HepG2 (cell line): ENCODE data around the gene CHCHD3. TPM values are rescaled to one million over a fixed set of nuclear protein-coding genes. Genes with fewer than 3 reads are reported as not detected.

Experiments used
- ATAC-seq: fragments of 200-7000 bp; cut with Tn5 transposase; 3 replicates; pipeline ENCODE4 v1.9.1; 2020; ENCODE audit warnings: mild to moderate bottlenecking, moderate library complexity
- BruUV-seq: library from RNA; stranded (reverse); fragments of 400-500 nt; replicated peaks from 2 replicates; lab custom pipeline; 2021; lab: Mats Ljungman, UMichigan
- CTCF ChIA-PET: fragments of 300-600 bp; formaldehyde crosslinking; extraction: SDS; loops from one replicate; lab custom pipeline; 2021; ENCODE audit warnings: low total read pairs, inconsistent platforms, low intra/inter-chr PET ratio; lab: Yijun Ruan, JAX
- POLR2A ChIA-PET: fragments of 350-600 bp; sonication (Branson Sonifier 250); formaldehyde crosslinking; loops from one replicate; lab custom pipeline; 2020; ENCODE audit warnings: antibody characterized with exemption, inconsistent platforms; lab: Yijun Ruan, JAX
- DNase-seq: peaks from one replicate; pipeline ENCODE4 v3.0.0-alpha.2; 2015; ENCODE audit warnings: low spot score
- FAIRE-seq: peaks from 3 replicates; lab custom pipeline; 2011; peaks lifted over from hg19 to GRCh38; lab: Jason Lieb, UNC
- H2AFZ ChIP-seq: one replicate; pipeline ENCODE4 v1.6.1; 2011; ENCODE audit warnings: low read length, inconsistent platforms
- H3K27ac ChIP-seq: fragments of 300-600 bp; 3 replicates; pipeline ENCODE4 v1.8.0; 2011; ENCODE audit warnings: mixed run types, mild to moderate bottlenecking, mixed read lengths, low read length, inconsistent platforms; ENCODE audit not compliant: insufficient read depth; ENCODE audit errors: extremely low read length
- H3K27me3 ChIP-seq, 2 experiments: fragments of 200-600 bp in 1 of 2; 2 replicates in 1 of 2; 3 replicates in 1 of 2; pipeline versions ENCODE4 v1.6.0 to v1.8.0; 2011; ENCODE audit warnings: low read length in 2 of 2, mild to moderate bottlenecking in 2 of 2, moderate library complexity in 2 of 2, inconsistent platforms in 1 of 2; ENCODE audit not compliant: insufficient read depth in 2 of 2, control insufficient read depth in 1 of 2
- H3K36me3 ChIP-seq, 2 experiments: fragments of 200-600 bp in 1 of 2; replicated peaks in 1 of 2; 2 replicates in 1 of 2; 3 replicates in 1 of 2; pipeline versions ENCODE4 v1.5.1 to v1.8.0; 2011; ENCODE audit warnings: low read length in 2 of 2, inconsistent platforms in 1 of 2; ENCODE audit not compliant: insufficient read depth in 2 of 2, control insufficient read depth in 1 of 2
- H3K4me1 ChIP-seq: 2 replicates; pipeline ENCODE4 v1.5.1; 2012; ENCODE audit warnings: low read length, inconsistent platforms; ENCODE audit not compliant: insufficient read depth
- H3K4me2 ChIP-seq: 2 replicates; pipeline ENCODE4 v1.6.0; 2011; ENCODE audit warnings: low read depth, low read length, inconsistent platforms
- H3K4me3 ChIP-seq, 3 experiments: fragments of 200-600 bp in 1 of 3; sonication (generic), shearing (Covaris generic) in 1 of 3; replicated peaks in 1 of 3; 2 replicates each; pipeline ENCODE4 v1.5.1; 2011 to 2016; ENCODE audit warnings: low read length in 3 of 3, inconsistent platforms in 2 of 3, low read depth in 2 of 3, mild to moderate bottlenecking in 2 of 3, control low read depth in 1 of 3, mixed read lengths in 1 of 3; ENCODE audit not compliant: insufficient read depth in 1 of 3
- H3K79me2 ChIP-seq: one replicate; pipeline ENCODE4 v1.6.1; 2011; ENCODE audit warnings: low read length, inconsistent platforms; ENCODE audit not compliant: insufficient read depth
- H3K9ac ChIP-seq: 2 replicates; pipeline ENCODE4 v1.6.0; 2011; ENCODE audit warnings: mild to moderate bottlenecking, low read depth, low read length, inconsistent platforms; ENCODE audit not compliant: insufficient read depth
- H3K9me3 ChIP-seq: 2 replicates; pipeline ENCODE4 v1.5.1; 2012; ENCODE audit warnings: mild to moderate bottlenecking, low read length
- H4K20me1 ChIP-seq: 2 replicates; pipeline ENCODE4 v1.6.0; 2011; ENCODE audit warnings: inconsistent platforms, mild to moderate bottlenecking, low read length, moderate library complexity; ENCODE audit not compliant: insufficient read depth
- ELF1 ChIP-seq: sonication (generic); formaldehyde crosslinking; IDR thresholded peaks from 2 replicates; pipeline ENCODE4 v1.4.0; 2020; ENCODE audit warnings: missing genetic modification reagents
- KLF11 ChIP-seq: IDR thresholded peaks from 2 replicates; pipeline ENCODE4 v1.6.1; 2016; ENCODE audit warnings: missing compliant biosample characterization
- RBM22 ChIP-seq: fragments of 200-400 bp; formaldehyde crosslinking; optimal IDR thresholded peaks from 2 replicates; pipeline ENCODE3; 2017; ENCODE audit warnings: mild to moderate bottlenecking, low read length, moderate library complexity
- YEATS2 ChIP-seq: sonication (generic); formaldehyde crosslinking; IDR thresholded peaks from 2 replicates; pipeline ENCODE4 v1.4.0; 2020; ENCODE audit warnings: missing genetic modification reagents, borderline replicate concordance
- ZBTB7B ChIP-seq: sonication (generic); formaldehyde crosslinking; IDR thresholded peaks from 2 replicates; pipeline ENCODE4 v1.4.0; 2020; ENCODE audit warnings: missing genetic modification reagents
- ZC3H4 ChIP-seq: sonication (generic); formaldehyde crosslinking; IDR thresholded peaks from 2 replicates; pipeline ENCODE4 v1.4.0; 2020; ENCODE audit warnings: missing genetic modification reagents, borderline replicate concordance
- ZNF572 ChIP-seq: sonication (generic); formaldehyde crosslinking; IDR thresholded peaks from 2 replicates; pipeline ENCODE4 v1.5.1; 2020; ENCODE audit warnings: mild to moderate bottlenecking, missing genetic modification reagents
- ZSCAN30 ChIP-seq: sonication (generic); formaldehyde crosslinking; IDR thresholded peaks from 2 replicates; pipeline ENCODE4 v1.5.0; 2020; ENCODE audit warnings: mild to moderate bottlenecking, missing genetic modification reagents
- WGBS: methylation state at CpG from one replicate; pipeline ENCODE4 v1.1.6; 2017; ENCODE audit warnings: low lambda C conversion rate; 5-methylcytosine and 5-hydroxymethylcytosine counted together
- in situ Hi-C: cut with HindIII; loops from 2 replicates; pipeline ENCODE4 v1.10.0; 2017; ENCODE audit warnings: low pct_unique_long_range_greater_than_20kb; ENCODE audit not compliant: extremely low pct_ligation_motif_present
- intact Hi-C: fragments of 100-400 bp; cut with micrococcal nuclease; formaldehyde crosslinking; loops from one replicate; pipeline ENCODE4 v1.10.0; 2022; ENCODE audit not compliant: unreplicated experiment
- polyA plus RNA-seq, 8 experiments: library from polyadenylated mRNA; depleted of rRNA in 3 of 8; stranded (reverse) in 7 of 8; unstranded in 1 of 8; fragments of >200 nt; fragmentation: Illumina TruSeq in 4 of 8; extraction: Trizol in 4 of 8; gene quantifications; 2 replicates each; pipeline versions ENCODE4 v1.2.1 to v1.2.3, GENCODE V29; 2011 to 2016; ENCODE audit warnings: low read depth in 4 of 8, missing spikeins in 1 of 8, mixed read lengths in 1 of 8; ENCODE audit not compliant: insufficient read depth in 1 of 8
- total RNA-seq, 5 experiments: library from RNA; depleted of rRNA; stranded (reverse); fragments of >200 nt; fragmentation: Illumina TruSeq; extraction: Trizol; gene quantifications; 2 replicates each; pipeline ENCODE4 v1.2.3, GENCODE V29; 2016; ENCODE audit warnings: low read depth in 1 of 5
- TF ChIP-seq, protein P1 (sequence below): sonication (generic); formaldehyde crosslinking; IDR thresholded peaks from 2 replicates; pipeline ENCODE4 v1.4.0; 2020; ENCODE audit warnings: mild to moderate bottlenecking, missing genetic modification reagents
- TF ChIP-seq, protein P2 (sequence below): IDR thresholded peaks from 2 replicates; pipeline ENCODE4 v1.6.1; 2018; ENCODE audit warnings: missing genetic modification reagents, mild to moderate bottlenecking, missing compliant biosample characterization
- TF ChIP-seq, protein P3 (sequence below): fragments of 450-650 bp; IDR thresholded peaks from 2 replicates; pipeline ENCODE4 v1.6.1; 2017; ENCODE audit warnings: mild to moderate bottlenecking
- TF ChIP-seq, protein P4 (sequence below): IDR thresholded peaks from 2 replicates; pipeline ENCODE4 v1.6.1; 2016; ENCODE audit warnings: missing compliant biosample characterization, missing genetic modification reagents, borderline replicate concordance

The CHCHD3 gene
- total and polyA plus RNA-seq, 2 of the 13 experiments (the other 11 are each of a cell fraction or from before 2014, with no cell fraction given): 32.7 to 86.8 TPM

DNA sequence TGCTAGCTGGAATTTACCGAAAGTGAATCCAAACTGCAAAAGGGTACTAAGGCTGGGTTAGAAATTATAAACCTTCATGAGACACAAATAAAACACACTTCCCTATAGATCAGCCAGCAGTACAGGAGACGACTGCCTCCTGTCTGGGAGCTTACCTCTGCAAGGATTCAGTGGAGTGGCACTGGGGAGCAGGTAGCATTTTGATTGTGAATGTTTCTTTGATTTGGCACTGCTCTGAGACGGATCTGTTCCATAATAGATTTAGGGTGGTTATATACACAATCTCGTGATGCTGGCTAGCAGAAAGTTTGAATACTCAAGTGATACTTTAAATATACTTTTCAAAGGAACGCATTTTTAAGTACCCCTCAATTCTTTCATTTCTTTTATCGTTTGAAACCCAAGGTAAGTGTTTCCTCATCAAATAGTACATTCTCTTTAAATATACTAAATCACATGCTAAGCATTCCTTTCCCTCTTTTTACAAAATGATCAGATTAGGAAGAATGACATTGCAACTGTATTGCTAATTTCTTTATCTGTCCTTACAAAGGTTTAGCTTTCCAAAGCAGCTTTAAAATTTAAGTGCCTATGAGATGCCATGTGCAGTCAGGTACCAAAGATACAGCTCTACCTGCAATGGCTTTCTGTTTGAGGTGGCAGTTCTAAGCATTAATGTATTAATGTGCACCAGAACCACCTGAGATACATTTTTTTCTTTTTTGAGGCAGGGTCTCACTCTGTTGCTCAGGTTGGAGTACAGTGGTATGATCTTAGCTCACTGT is 20.6 kb upstream of the CHCHD3 start:
- H3K4me3 ChIP-seq: no peak overlapping the region
- no peaks in the 10 kb centered on the region for H3K4me1 ChIP-seq
- no peak overlapping the region for H2AFZ ChIP-seq
- H3K36me3 ChIP-seq: no peaks in the 10 kb centered on the region
- ATAC-seq (no peak), FAIRE-seq (no peak), DNase-seq (no peak)
- 27% methylated on average over 6 of the region's 6 CpGs for WGBS
- intact Hi-C loops: no loop called here
- TF ChIP-seq KLF11 (CRISPR knock-in tag): no peak
- TF ChIP-seq ZC3H4 (CRISPR knock-in tag): no peak
- TF ChIP-seq ZNF572 (CRISPR knock-in tag): no peak
- TF ChIP-seq ELF1: no peak
- no peak for TF ChIP-seq RBM22
- TF ChIP-seq, protein P1, sequence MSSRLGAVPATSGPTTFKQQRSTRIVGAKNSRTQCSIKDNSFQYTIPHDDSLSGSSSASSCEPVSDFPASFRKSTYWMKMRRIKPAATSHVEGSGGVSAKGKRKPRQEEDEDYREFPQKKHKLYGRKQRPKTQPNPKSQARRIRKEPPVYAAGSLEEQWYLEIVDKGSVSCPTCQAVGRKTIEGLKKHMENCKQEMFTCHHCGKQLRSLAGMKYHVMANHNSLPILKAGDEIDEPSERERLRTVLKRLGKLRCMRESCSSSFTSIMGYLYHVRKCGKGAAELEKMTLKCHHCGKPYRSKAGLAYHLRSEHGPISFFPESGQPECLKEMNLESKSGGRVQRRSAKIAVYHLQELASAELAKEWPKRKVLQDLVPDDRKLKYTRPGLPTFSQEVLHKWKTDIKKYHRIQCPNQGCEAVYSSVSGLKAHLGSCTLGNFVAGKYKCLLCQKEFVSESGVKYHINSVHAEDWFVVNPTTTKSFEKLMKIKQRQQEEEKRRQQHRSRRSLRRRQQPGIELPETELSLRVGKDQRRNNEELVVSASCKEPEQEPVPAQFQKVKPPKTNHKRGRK: no peak
- TF ChIP-seq, protein P2, sequence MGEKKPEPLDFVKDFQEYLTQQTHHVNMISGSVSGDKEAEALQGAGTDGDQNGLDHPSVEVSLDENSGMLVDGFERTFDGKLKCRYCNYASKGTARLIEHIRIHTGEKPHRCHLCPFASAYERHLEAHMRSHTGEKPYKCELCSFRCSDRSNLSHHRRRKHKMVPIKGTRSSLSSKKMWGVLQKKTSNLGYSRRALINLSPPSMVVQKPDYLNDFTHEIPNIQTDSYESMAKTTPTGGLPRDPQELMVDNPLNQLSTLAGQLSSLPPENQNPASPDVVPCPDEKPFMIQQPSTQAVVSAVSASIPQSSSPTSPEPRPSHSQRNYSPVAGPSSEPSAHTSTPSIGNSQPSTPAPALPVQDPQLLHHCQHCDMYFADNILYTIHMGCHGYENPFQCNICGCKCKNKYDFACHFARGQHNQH (CRISPR knock-in tag): no peak
- TF ChIP-seq, protein P3, sequence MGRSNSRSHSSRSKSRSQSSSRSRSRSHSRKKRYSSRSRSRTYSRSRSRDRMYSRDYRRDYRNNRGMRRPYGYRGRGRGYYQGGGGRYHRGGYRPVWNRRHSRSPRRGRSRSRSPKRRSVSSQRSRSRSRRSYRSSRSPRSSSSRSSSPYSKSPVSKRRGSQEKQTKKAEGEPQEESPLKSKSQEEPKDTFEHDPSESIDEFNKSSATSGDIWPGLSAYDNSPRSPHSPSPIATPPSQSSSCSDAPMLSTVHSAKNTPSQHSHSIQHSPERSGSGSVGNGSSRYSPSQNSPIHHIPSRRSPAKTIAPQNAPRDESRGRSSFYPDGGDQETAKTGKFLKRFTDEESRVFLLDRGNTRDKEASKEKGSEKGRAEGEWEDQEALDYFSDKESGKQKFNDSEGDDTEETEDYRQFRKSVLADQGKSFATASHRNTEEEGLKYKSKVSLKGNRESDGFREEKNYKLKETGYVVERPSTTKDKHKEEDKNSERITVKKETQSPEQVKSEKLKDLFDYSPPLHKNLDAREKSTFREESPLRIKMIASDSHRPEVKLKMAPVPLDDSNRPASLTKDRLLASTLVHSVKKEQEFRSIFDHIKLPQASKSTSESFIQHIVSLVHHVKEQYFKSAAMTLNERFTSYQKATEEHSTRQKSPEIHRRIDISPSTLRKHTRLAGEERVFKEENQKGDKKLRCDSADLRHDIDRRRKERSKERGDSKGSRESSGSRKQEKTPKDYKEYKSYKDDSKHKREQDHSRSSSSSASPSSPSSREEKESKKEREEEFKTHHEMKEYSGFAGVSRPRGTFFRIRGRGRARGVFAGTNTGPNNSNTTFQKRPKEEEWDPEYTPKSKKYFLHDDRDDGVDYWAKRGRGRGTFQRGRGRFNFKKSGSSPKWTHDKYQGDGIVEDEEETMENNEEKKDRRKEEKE: no peak
- TF ChIP-seq ZSCAN30 (CRISPR knock-in tag): no peak
- TF ChIP-seq, protein P4, sequence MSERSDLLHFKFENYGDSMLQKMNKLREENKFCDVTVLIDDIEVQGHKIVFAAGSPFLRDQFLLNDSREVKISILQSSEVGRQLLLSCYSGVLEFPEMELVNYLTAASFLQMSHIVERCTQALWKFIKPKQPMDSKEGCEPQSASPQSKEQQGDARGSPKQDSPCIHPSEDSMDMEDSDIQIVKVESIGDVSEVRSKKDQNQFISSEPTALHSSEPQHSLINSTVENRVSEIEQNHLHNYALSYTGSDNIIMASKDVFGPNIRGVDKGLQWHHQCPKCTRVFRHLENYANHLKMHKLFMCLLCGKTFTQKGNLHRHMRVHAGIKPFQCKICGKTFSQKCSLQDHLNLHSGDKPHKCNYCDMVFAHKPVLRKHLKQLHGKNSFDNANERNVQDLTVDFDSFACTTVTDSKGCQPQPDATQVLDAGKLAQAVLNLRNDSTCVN (CRISPR knock-in tag): no peak
- TF ChIP-seq YEATS2 (CRISPR knock-in tag): no peak
- no peak for TF ChIP-seq ZBTB7B (CRISPR knock-in tag)
- BruUV-seq: no TSS peak
- H3K9ac ChIP-seq: no peak overlapping the region
- POLR2A ChIA-PET: no interaction called here
- H4K20me1 ChIP-seq: no peaks in the 10 kb centered on the region
- no peak overlapping the region for H3K4me2 ChIP-seq
- H3K9me3 ChIP-seq: no peaks in the 10 kb centered on the region
- H3K79me2 ChIP-seq: no peaks in the 10 kb centered on the region
- peaks cover 1 to 18% of the 10 kb centered on the region in 2 experiments; a peak in 1 of 5 replicates for H3K27me3 ChIP-seq
- in situ Hi-C loops: no loop called here
- H3K27ac ChIP-seq: no peak overlapping the region
- CTCF ChIA-PET: no interaction called here
